ENCODE results near the gene USP12. TPM values are rescaled to one million over a fixed set of nuclear protein-coding genes. Genes with fewer than 3 reads are reported as not detected.
A peak's percentile ranks its signal among the peaks of the same experiment; 100 is the strongest.
"Not testable (repeated sequence)": the region's sequence is repeated elsewhere in the genome, so short reads cannot be mapped to it uniquely, and the experiment has no call there.

USP12 gene
- total RNA-seq, 2 experiments from 2014 or later: 19.3 to 19.8 TPM

- H3K9me3 Mint-ChIP-seq (ENCODE audit: insufficient read depth): peaks cover 12% of the 10 kb centered on the region
- DNase-seq: no peak
- no peak for ATAC-seq
- H3K4me1 Mint-ChIP-seq (ENCODE audit: low read depth): peaks cover 12% of the 10 kb centered on the region
- no peaks in the 10 kb centered on the region for H3K27me3 Mint-ChIP-seq (ENCODE audit: low read depth)
- ChIA-PET CTCF (no interaction called here), POLR2A (interaction anchor here (0.6 kb wide), 1 partner anchor 29 kb away, joined by 3 read pairs; no protein-coding TSS in a partner anchor)
- H3K4me3 Mint-ChIP-seq: no peak overlapping the region
- H3K36me3 Mint-ChIP-seq (ENCODE audit: low read depth): peaks cover 24% of the 10 kb centered on the region
- no peak overlapping the region for H3K27ac Mint-ChIP-seq
These were observed 29.9 kb downstream of the USP12 start for GRCh38 chr13:27141746-27142145.

DNA sequence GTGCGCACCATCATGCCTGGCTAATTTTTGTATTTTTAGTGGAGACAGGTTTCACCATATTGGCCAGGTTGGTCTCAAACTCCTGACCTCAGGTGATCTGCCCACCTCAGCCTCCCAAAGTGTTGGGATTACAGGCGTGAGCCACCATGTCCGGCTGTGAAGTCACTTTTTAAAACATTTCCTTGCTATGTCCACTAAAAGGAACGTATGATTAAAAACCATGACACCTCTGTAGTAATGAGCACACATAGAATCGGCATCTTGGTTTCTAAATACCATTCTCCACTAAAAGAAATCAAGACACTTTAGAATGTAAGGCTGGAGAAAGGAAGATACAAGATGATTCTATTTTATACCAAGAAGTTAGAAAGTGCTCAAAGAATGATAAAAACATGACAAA is 30.5 kb downstream of the USP12 start:
- POLR2A ChIA-PET: interaction anchor here (0.6 kb wide), 1 partner anchor 29 kb away, joined by 3 read pairs; no protein-coding TSS in a partner anchor
- H3K4me3 Mint-ChIP-seq; DNase-seq; ATAC-seq; CTCF ChIA-PET; H3K27ac Mint-ChIP-seq; H3K27me3 Mint-ChIP-seq (ENCODE audit: low read depth): not testable (repeated sequence)
- Mint-ChIP-seq H3K36me3 (ENCODE audit: low read depth) (peaks cover 24% of the 10 kb centered on the region), H3K4me1 (ENCODE audit: low read depth) (peaks cover 11% of the 10 kb centered on the region), H3K9me3 (ENCODE audit: insufficient read depth) (peaks cover 12% of the 10 kb centered on the region)

- CTCF ChIA-PET: no interaction called here
- Mint-ChIP-seq H3K36me3 (ENCODE audit: low read depth) (peaks cover 21% of the 10 kb centered on the region), H3K4me3 (no peak overlapping the region), H3K27me3 (ENCODE audit: low read depth) (no peaks in the 10 kb centered on the region), H3K4me1 (ENCODE audit: low read depth) (peaks cover 7% of the 10 kb centered on the region), H3K9me3 (ENCODE audit: insufficient read depth) (peaks cover 12% of the 10 kb centered on the region), H3K27ac (no peak overlapping the region)
- ATAC-seq (no peak), DNase-seq (no peak)
- POLR2A ChIA-PET: no interaction called here
These were observed 31.6 kb downstream of the USP12 start for GRCh38 chr13:27140060-27140459.

DNA sequence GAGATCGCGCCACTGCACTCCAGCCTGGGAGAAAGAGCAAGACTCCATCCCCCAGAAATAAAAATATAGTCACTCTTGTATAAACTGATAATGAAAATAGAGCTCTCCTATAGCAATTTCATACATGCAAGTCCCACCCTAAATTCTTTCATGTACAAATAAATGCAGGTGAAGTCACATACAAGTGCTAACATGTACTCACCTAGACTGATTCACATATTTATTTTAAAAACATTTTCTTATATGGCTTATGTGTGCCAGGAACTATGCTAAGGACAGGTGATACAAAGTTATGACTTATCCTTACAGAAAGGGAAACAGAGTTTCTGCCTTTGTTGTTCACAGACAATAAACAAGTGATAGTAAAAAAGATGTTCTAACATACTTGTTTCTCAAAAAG is 32.0 kb downstream of the USP12 start:
- ATAC-seq (no peak), DNase-seq (no peak)
- ChIA-PET CTCF (no interaction called here), POLR2A (no interaction called here)
- Mint-ChIP-seq H3K27me3 (ENCODE audit: low read depth) (no peaks in the 10 kb centered on the region), H3K36me3 (ENCODE audit: low read depth) (peaks cover 21% of the 10 kb centered on the region), H3K4me3 (no peak overlapping the region), H3K27ac (no peak overlapping the region), H3K4me1 (ENCODE audit: low read depth) (peaks cover 7% of the 10 kb centered on the region), H3K9me3 (ENCODE audit: insufficient read depth) (peaks cover 12% of the 10 kb centered on the region)

DNA sequence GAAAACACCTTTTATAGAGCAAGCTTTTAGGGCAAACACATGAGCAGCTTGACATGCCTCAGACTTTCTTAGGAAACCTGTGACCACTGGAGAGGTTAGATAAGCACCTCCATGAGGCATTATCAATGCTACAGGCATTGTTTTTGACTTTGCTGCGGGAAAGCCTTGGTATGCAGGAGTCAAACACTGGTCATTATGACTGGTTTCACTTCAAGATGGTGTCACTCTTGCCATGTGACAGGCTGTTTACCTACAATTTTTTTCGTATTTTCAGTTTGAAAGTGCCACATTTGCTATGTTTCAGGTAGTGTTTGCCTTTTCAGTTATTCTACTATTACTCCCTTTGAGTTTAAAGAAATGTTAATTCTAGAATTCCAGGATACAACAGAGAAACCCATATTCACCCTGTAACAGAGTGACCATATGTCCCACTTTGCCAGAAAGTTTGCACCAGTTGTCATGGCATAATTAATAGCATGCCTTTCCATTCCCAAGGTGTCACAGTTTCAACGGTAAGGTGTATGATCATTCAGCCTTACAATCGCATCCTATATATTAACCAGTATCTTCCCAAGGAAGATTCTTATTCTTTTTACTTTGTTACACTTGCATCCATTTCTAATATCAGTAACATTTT is 33.0 kb downstream of the USP12 start:
- ATAC-seq: no peak
- DNase-seq: no peak
- Mint-ChIP-seq H3K4me1 (ENCODE audit: low read depth) (peaks cover 13% of the 10 kb centered on the region), H3K9me3 (ENCODE audit: insufficient read depth) (peaks cover 10% of the 10 kb centered on the region), H3K36me3 (ENCODE audit: low read depth) (peaks cover 19% of the 10 kb centered on the region), H3K4me3 (no peak overlapping the region), H3K27me3 (ENCODE audit: low read depth) (no peaks in the 10 kb centered on the region), H3K27ac (no peak overlapping the region)
- ChIA-PET POLR2A (no interaction called here), CTCF (interaction anchor here (0.9 kb wide), 1 partner anchor 10 kb away, joined by 5 read pairs; no protein-coding TSS in a partner anchor)

- Mint-ChIP-seq H3K4me3 (no peak overlapping the region), H3K4me1 (ENCODE audit: low read depth) (peaks cover 18% of the 10 kb centered on the region), H3K27ac (no peak overlapping the region), H3K27me3 (ENCODE audit: low read depth) (no peaks in the 10 kb centered on the region), H3K36me3 (ENCODE audit: low read depth) (peaks cover 11% of the 10 kb centered on the region), H3K9me3 (ENCODE audit: insufficient read depth) (peaks cover 4% of the 10 kb centered on the region)
- DNase-seq (no peak), ATAC-seq (no peak)
- ChIA-PET POLR2A (no interaction called here), CTCF (interaction anchor here (0.9 kb wide), 1 partner anchor 9 kb away, joined by 5 read pairs; no protein-coding TSS in a partner anchor)
These were observed 33.9 kb downstream of the USP12 start for GRCh38 chr13:27137759-27138158.

DNA sequence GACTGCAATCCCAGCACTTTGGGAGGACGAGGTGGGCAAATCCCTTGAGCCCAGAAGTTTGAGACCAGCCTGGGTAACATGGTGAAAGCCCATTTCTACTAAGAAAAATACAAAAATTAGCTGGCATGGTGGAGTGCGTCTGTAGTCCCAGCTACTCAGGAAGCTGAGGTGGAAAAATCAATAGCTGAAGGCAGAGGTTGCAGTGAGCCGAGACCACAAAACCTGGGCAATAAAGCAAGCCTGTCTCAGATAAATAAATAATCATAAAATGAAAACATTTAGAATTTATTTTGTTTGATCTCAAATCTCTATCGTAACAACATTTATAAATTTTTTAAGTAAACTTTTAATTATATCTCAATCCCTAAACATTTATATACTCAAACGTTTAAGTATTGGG is 36.6 kb downstream of the USP12 start:
- Mint-ChIP-seq H3K27ac (no peak overlapping the region), H3K9me3 (ENCODE audit: insufficient read depth) (peaks cover 3% of the 10 kb centered on the region), H3K4me3 (no peak overlapping the region), H3K27me3 (ENCODE audit: low read depth) (no peaks in the 10 kb centered on the region), H3K36me3 (ENCODE audit: low read depth) (peaks cover 15% of the 10 kb centered on the region), H3K4me1 (ENCODE audit: low read depth) (peaks cover 45% of the 10 kb centered on the region)
- POLR2A ChIA-PET: no interaction called here
- ATAC-seq: no peak
- CTCF ChIA-PET: interaction anchor here (1.2 to 1.3 kb wide), 2 partner anchors 10 to 33 kb away, joined by 3 read pairs; no protein-coding TSS in a partner anchor
- DNase-seq: no peak

- no peak overlapping the region for H3K4me3 Mint-ChIP-seq
- ChIA-PET POLR2A (interaction anchor here (0.6 to 2.1 kb wide), 4 partner anchors 36 to 97 kb away, joined by 3 to 6 read pairs (median 4); no protein-coding TSS in a partner anchor), CTCF (interaction anchor here (1.0 to 2.4 kb wide), 4 partner anchors 13 to 149 kb away, joined by 3 to 12 read pairs (median 3); no protein-coding TSS in a partner anchor)
- no peak overlapping the region for H3K27ac Mint-ChIP-seq
- no peak for ATAC-seq
- H3K4me1 Mint-ChIP-seq (ENCODE audit: low read depth): peaks cover 53% of the 10 kb centered on the region
- DNase-seq: no peak
- H3K36me3 Mint-ChIP-seq (ENCODE audit: low read depth): peaks cover 20% of the 10 kb centered on the region
- no peaks in the 10 kb centered on the region for H3K27me3 Mint-ChIP-seq (ENCODE audit: low read depth)
- peaks cover 3% of the 10 kb centered on the region for H3K9me3 Mint-ChIP-seq (ENCODE audit: insufficient read depth)
These were observed 37.7 kb downstream of the USP12 start for GRCh38 chr13:27133889-27134288.

DNA sequence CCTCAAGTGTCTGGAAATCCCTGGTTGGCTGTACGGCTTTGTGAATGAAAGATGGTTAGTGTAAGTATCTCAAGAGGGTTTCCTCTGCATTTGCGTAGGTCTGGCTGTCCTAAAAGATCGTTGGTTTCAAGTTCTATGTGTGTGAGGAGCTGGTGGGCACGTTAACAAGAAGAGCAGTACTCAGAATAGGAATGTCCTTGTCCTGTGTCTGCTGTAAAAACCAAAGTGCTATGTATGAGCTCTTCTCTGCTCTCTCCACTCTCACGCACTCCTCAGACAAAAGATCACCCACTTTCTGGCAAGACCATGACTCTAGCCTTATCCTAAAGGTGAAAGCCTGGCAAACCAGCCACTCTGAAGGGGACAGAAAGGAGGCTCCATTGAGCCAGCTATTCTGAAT is 39.1 kb downstream of the USP12 start:
- Mint-ChIP-seq H3K27ac (peak overlapping the region; percentile 76), H3K27me3 (ENCODE audit: low read depth) (no peaks in the 10 kb centered on the region), H3K36me3 (ENCODE audit: low read depth) (peaks cover 25% of the 10 kb centered on the region), H3K4me3 (no peak overlapping the region), H3K9me3 (ENCODE audit: insufficient read depth) (peaks cover 3% of the 10 kb centered on the region), H3K4me1 (ENCODE audit: low read depth) (peaks cover 59% of the 10 kb centered on the region)
- ATAC-seq (peak; percentile 23), DNase-seq (peak; percentile 28)
- CTCF ChIA-PET: interaction anchor here (0.8 to 2.4 kb wide), 10 partner anchors 10 to 229 kb away, joined by 3 to 12 read pairs (median 3); no protein-coding TSS in a partner anchor
- POLR2A ChIA-PET: interaction anchor here (1.0 to 2.3 kb wide), 5 partner anchors 15 to 119 kb away, joined by 5 to 11 read pairs (median 6); partner anchors contain the start of gene RPL21

DNA sequence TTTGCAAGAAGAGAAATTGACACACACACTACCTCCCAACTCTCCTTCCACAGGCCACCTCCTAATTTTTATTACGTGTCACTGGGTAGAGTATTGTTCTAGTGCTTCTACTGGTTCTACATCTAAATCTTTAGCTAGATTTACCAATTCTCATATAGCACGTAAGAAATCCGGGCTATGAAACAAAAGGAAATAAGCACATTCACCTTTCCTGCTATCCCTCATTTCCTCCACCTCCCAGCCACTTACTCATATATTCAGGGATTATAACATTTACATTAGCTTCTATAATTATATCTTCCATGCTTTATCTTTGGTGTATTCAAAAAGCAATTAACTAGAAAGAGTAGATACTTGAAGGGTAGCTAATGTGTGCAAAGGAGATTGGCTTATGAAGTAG is 39.7 kb downstream of the USP12 start:
- ChIA-PET CTCF (interaction anchor here (1.1 to 1.6 kb wide), 5 partner anchors 9 to 230 kb away, joined by 3 to 7 read pairs (median 4); no protein-coding TSS in a partner anchor), POLR2A (interaction anchor here (1.0 to 2.3 kb wide), 6 partner anchors 15 to 119 kb away, joined by 5 to 11 read pairs (median 6); partner anchors contain the start of gene RPL21)
- peaks cover 65% of the 10 kb centered on the region for H3K4me1 Mint-ChIP-seq (ENCODE audit: low read depth)

GRCh38 chr13:27130979-27131623 is 40.5 kb downstream of the USP12 start:
- ChIA-PET POLR2A (interaction anchor here (0.7 to 2.3 kb wide), 5 partner anchors 16 to 120 kb away, joined by 3 to 11 read pairs (median 8); partner anchors contain the start of gene RPL21), CTCF (interaction anchor here (0.6 to 1.6 kb wide), 8 partner anchors 8 to 231 kb away, joined by 3 to 6 read pairs (median 3); partner anchors contain the start of gene RASL11A)
- peaks cover 28% of the 10 kb centered on the region for H3K36me3 Mint-ChIP-seq (ENCODE audit: low read depth)
- peaks cover 72% of the 10 kb centered on the region for H3K4me1 Mint-ChIP-seq (ENCODE audit: low read depth)
- peak overlapping the region; percentile 76 for H3K27ac Mint-ChIP-seq
- DNase-seq: peak; percentile 85
- H3K4me3 Mint-ChIP-seq: peak overlapping the region; percentile 26
- no peaks in the 10 kb centered on the region for H3K27me3 Mint-ChIP-seq (ENCODE audit: low read depth)
- peaks cover 3% of the 10 kb centered on the region for H3K9me3 Mint-ChIP-seq (ENCODE audit: insufficient read depth)
- ATAC-seq: peak; percentile 98

More for the DNA sequence above, 39.7 kb downstream of the USP12 start:
- no peak for ATAC-seq
- DNase-seq: no peak
- Mint-ChIP-seq H3K27ac (peak overlapping the region; percentile 76), H3K4me3 (peak overlapping the region; percentile 26), H3K27me3 (ENCODE audit: low read depth) (no peaks in the 10 kb centered on the region), H3K36me3 (ENCODE audit: low read depth) (peaks cover 28% of the 10 kb centered on the region), H3K9me3 (ENCODE audit: insufficient read depth) (peaks cover 3% of the 10 kb centered on the region)
